Activated naive CD4-positive, alpha-beta T cell (primary cell): ENCODE results near the gene PTPRN2.
A peak's percentile ranks its signal among the peaks of the same experiment; 100 is the strongest.
"Not testable (repeated sequence)": the region's sequence is repeated elsewhere in the genome, so short reads cannot be mapped to it uniquely, and the experiment has no call there.

Experiments
- DNase-seq, 4 experiments: peaks; one replicate each; lab custom pipeline; 2025; lab: John Stamatoyannopoulos, UW

PTPRN2 gene

GRCh38 chr7:157516911-157517781 lies 1070.5 kb downstream of the PTPRN2 start:
- no peak for DNase-seq

GRCh38 chr7:157516311-157516710 lies 1071.3 kb downstream of the PTPRN2 start:
- no peak for DNase-seq

GRCh38 chr7:157515342-157516041 lies 1072.1 kb downstream of the PTPRN2 start:
- no peak for DNase-seq

- no peak for DNase-seq
Observed at GRCh38 chr7:157514746-157515145, 1072.9 kb downstream of the PTPRN2 start.

- no peak for DNase-seq
Observed at GRCh38 chr7:157514306-157514705, 1073.3 kb downstream of the PTPRN2 start.

GRCh38 chr7:157513682-157514081 lies 1073.9 kb downstream of the PTPRN2 start:
- DNase-seq: no peak

- DNase-seq: no peak
Observed at GRCh38 chr7:157513162-157513621, 1074.4 kb downstream of the PTPRN2 start.

- no peak for DNase-seq
Observed at GRCh38 chr7:157509226-157509625, 1078.4 kb downstream of the PTPRN2 start.

- no peak for DNase-seq
Observed at GRCh38 chr7:157508477-157508881, 1079.1 kb downstream of the PTPRN2 start.

GRCh38 chr7:157507987-157508386 lies 1079.6 kb downstream of the PTPRN2 start:
- no peak for DNase-seq

- DNase-seq: no peak
Observed at GRCh38 chr7:157506268-157506667, 1081.4 kb downstream of the PTPRN2 start.

GRCh38 chr7:157505646-157506045 lies 1082.0 kb downstream of the PTPRN2 start:
- no peak for DNase-seq

GRCh38 chr7:157503229-157503628 lies 1084.4 kb downstream of the PTPRN2 start:
- no peak for DNase-seq

GRCh38 chr7:157502701-157503111 lies 1084.9 kb downstream of the PTPRN2 start:
- peak in 3 of 4 experiments; percentile 17 to 64 (median 43) for DNase-seq

GRCh38 chr7:157501581-157501980 lies 1086.0 kb downstream of the PTPRN2 start:
- DNase-seq: no peak

GRCh38 chr7:157500989-157501540 lies 1086.6 kb downstream of the PTPRN2 start:
- DNase-seq: not testable (repeated sequence)

- DNase-seq: no peak
Observed at GRCh38 chr7:157500171-157500960, 1087.3 kb downstream of the PTPRN2 start.

- no peak for DNase-seq
Observed at GRCh38 chr7:157499835-157500153, 1087.8 kb downstream of the PTPRN2 start.

GRCh38 chr7:157499121-157499834 lies 1088.3 kb downstream of the PTPRN2 start:
- no peak for DNase-seq

GRCh38 chr7:157498657-157499056 lies 1089.0 kb downstream of the PTPRN2 start:
- no peak for DNase-seq
